IMR-90 (cell line): ENCODE data around the gene SPAG16. TPM values are rescaled to one million over a fixed set of nuclear protein-coding genes. Genes with fewer than 3 reads are reported as not detected.

Source experiments
- ATAC-seq: fragments of 200-7000 bp; cut with Tn5 transposase; 2 replicates; pipeline ENCODE4 v1.9.1; 2020; ENCODE audit warnings: low read depth, mild to moderate bottlenecking, moderate library complexity
- BruUV-seq: library from RNA; stranded (reverse); fragments of 400-500 nt; replicated peaks from 2 replicates; lab custom pipeline; 2021; lab: Mats Ljungman, UMichigan
- CTCF ChIA-PET: fragments of 300-600 bp; formaldehyde crosslinking; extraction: SDS; loops from one replicate; lab custom pipeline; 2021; ENCODE audit warnings: antibody characterized with exemption; lab: Yijun Ruan, JAX
- POLR2A ChIA-PET: fragments of 300-600 bp; sonication (Branson Sonifier 250); formaldehyde crosslinking; loops from one replicate; lab custom pipeline; 2022; ENCODE audit warnings: antibody characterized with exemption; ENCODE audit not compliant: unreplicated experiment; lab: Charles Lee
- DNase-seq: peaks from one replicate; pipeline ENCODE4 v3.0.0; 2013
- H2AFZ ChIP-seq: replicated peaks from 2 replicates; pipeline ENCODE3; 2013; ENCODE audit warnings: low read length, mild to moderate bottlenecking; ENCODE audit not compliant: poor library complexity
- H2AK5ac ChIP-seq: 2 replicates; pipeline ENCODE4 v1.6.1; 2013; ENCODE audit warnings: low read depth, low read length, inconsistent platforms
- H2AK9ac ChIP-seq: replicated peaks from 2 replicates; pipeline ENCODE3; 2013; ENCODE audit warnings: mild to moderate bottlenecking, low read depth, low read length, moderate library complexity; ENCODE audit not compliant: poor library complexity
- H2BK120ac ChIP-seq: 2 replicates; pipeline ENCODE4 v1.6.1; 2013; ENCODE audit warnings: low read depth, low read length, inconsistent platforms
- H2BK15ac ChIP-seq: 3 replicates; pipeline ENCODE4 v1.6.1; 2013; ENCODE audit warnings: low read depth, low read length, inconsistent platforms
- H2BK20ac ChIP-seq: 2 replicates; pipeline ENCODE4 v1.6.1; 2013; ENCODE audit warnings: low read depth, mild to moderate bottlenecking, inconsistent platforms, low read length, moderate library complexity
- H2BK5ac ChIP-seq: 2 replicates; pipeline ENCODE4 v1.6.1; 2013; ENCODE audit warnings: mild to moderate bottlenecking, low read depth, low read length, inconsistent platforms; ENCODE audit not compliant: poor library complexity, severe bottlenecking
- H3K14ac ChIP-seq: replicated peaks from 2 replicates; pipeline ENCODE4 v1.6.1; 2013; ENCODE audit warnings: low read depth, low read length, inconsistent platforms
- H3K18ac ChIP-seq: 2 replicates; pipeline ENCODE4 v1.6.1; 2013; ENCODE audit warnings: low read depth, low read length, control low read depth
- H3K23ac ChIP-seq: 2 replicates; pipeline ENCODE4 v1.6.1; 2013; ENCODE audit warnings: low read depth, low read length, inconsistent platforms
- H3K27ac ChIP-seq: 2 replicates; pipeline ENCODE4 v1.5.1; 2013; ENCODE audit warnings: mild to moderate bottlenecking, control low read depth, low read length; ENCODE audit not compliant: insufficient read depth
- H3K27me3 ChIP-seq: 2 replicates; pipeline ENCODE4 v1.6.1; 2013; ENCODE audit warnings: low read length; ENCODE audit not compliant: control insufficient read depth, insufficient read depth
- H3K36me3 ChIP-seq: 2 replicates; pipeline ENCODE4 v1.6.1; 2013; ENCODE audit warnings: low read length, mixed read lengths; ENCODE audit not compliant: control insufficient read depth, insufficient read depth
- H3K4ac ChIP-seq: 2 replicates; pipeline ENCODE4 v1.6.1; 2013; ENCODE audit warnings: low read depth, low read length, inconsistent platforms
- H3K4me1 ChIP-seq: 2 replicates; pipeline ENCODE4 v1.6.1; 2013; ENCODE audit warnings: low read length, mixed read lengths; ENCODE audit not compliant: control insufficient read depth, insufficient read depth
- H3K4me2 ChIP-seq: 2 replicates; pipeline ENCODE4 v1.6.1; 2013; ENCODE audit warnings: low read depth, mild to moderate bottlenecking, control low read depth, low read length, moderate library complexity
- H3K4me3 ChIP-seq: 2 replicates; pipeline ENCODE4 v1.5.1; 2013; ENCODE audit warnings: low read depth, mild to moderate bottlenecking, control low read depth, low read length, moderate library complexity; ENCODE audit not compliant: insufficient read depth
- H3K56ac ChIP-seq: 2 replicates; pipeline ENCODE4 v1.6.1; 2013; ENCODE audit warnings: low read length, inconsistent platforms; ENCODE audit not compliant: insufficient read depth; ENCODE audit errors: extremely low read depth
- H3K79me1 ChIP-seq, 2 experiments: 2 replicates each; pipeline ENCODE4 v1.6.1; 2013; ENCODE audit warnings: low read length in 2 of 2, inconsistent platforms in 1 of 2, low read depth in 1 of 2
- H3K9ac ChIP-seq: 2 replicates; pipeline ENCODE4 v1.6.1; 2013; ENCODE audit warnings: low read depth, low read length, control low read depth
- H3K9me1 ChIP-seq: 2 replicates; pipeline ENCODE4 v1.6.1; 2013; ENCODE audit warnings: low read length, inconsistent platforms; ENCODE audit not compliant: insufficient read depth
- H3K9me3 ChIP-seq: 2 replicates; pipeline ENCODE4 v1.6.1; 2013; ENCODE audit warnings: low read length; ENCODE audit not compliant: control insufficient read depth, insufficient read depth
- H4K20me1 ChIP-seq: 2 replicates; pipeline ENCODE4 v1.6.1; 2013; ENCODE audit warnings: low read length, inconsistent platforms; ENCODE audit not compliant: insufficient read depth
- H4K5ac ChIP-seq: 2 replicates; pipeline ENCODE4 v1.6.1; 2013; ENCODE audit warnings: mild to moderate bottlenecking, low read depth, low read length, control low read depth
- H4K8ac ChIP-seq, 2 experiments: 2 replicates each; pipeline ENCODE4 v1.6.1; 2013; ENCODE audit warnings: low read depth in 2 of 2, low read length in 2 of 2, control low read depth in 1 of 2, inconsistent platforms in 1 of 2
- H4K91ac ChIP-seq: 2 replicates; pipeline ENCODE4 v1.6.1; 2013; ENCODE audit warnings: low read depth, low read length, inconsistent platforms; ENCODE audit not compliant: insufficient read depth
- CEBPB ChIP-seq: IDR thresholded peaks from 2 replicates; pipeline ENCODE4 v1.6.1; 2012; ENCODE audit warnings: low read depth, low read length, improper control_type of control experiment
- MAZ ChIP-seq: IDR thresholded peaks from 2 replicates; pipeline ENCODE4 v1.6.1; 2012; ENCODE audit warnings: low read depth, mild to moderate bottlenecking, low read length, improper control_type of control experiment, moderate library complexity, borderline replicate concordance
- NFE2L2 ChIP-seq: fragments of 150-350 bp; IDR thresholded peaks from 2 replicates; pipeline ENCODE4 v1.6.1; 2016; ENCODE audit warnings: low read depth, mild to moderate bottlenecking, low read length
- POLR2A ChIP-seq: IDR thresholded peaks from 2 replicates; pipeline ENCODE4 v1.6.1; 2012; ENCODE audit warnings: mild to moderate bottlenecking, low read depth, low read length
- WGBS, 2 experiments: methylation state at CpG; one replicate each; pipeline versions ENCODE4 v1.1.5 to v1.1.7; 2013; ENCODE audit warnings: missing lambda C conversion rate in 2 of 2; ENCODE audit not compliant: insufficient read length in 1 of 2; ENCODE audit errors: extremely low coverage in 2 of 2; 5-methylcytosine and 5-hydroxymethylcytosine counted together
- dilution Hi-C: fragments of 300-500 bp; cut with HindIII; formaldehyde crosslinking; loops from one replicate; pipeline ENCODE4 v1.14.3; 2018; ENCODE audit warnings: low sequenced_read_pairs; ENCODE audit not compliant: unreplicated experiment
- in situ Hi-C: fragments of 300-500 bp; cut with MboI; formaldehyde crosslinking; loops from 3 replicates; pipeline ENCODE4 v1.14.3; 2019; ENCODE audit warnings: low sequenced_read_pairs, inconsistent platforms, mixed read lengths
- intact Hi-C: fragments of 100-400 bp; cut with micrococcal nuclease; formaldehyde crosslinking; loops from 2 replicates; pipeline ENCODE4 v1.10.0; 2022
- polyA plus RNA-seq, 3 experiments: library from polyadenylated mRNA; depleted of rRNA; stranded (reverse); fragments of >200 nt; gene quantifications; 2 replicates each; pipeline ENCODE4 v1.2.3, GENCODE V29; 2012; ENCODE audit warnings: low replicate concordance in 1 of 3
- total RNA-seq: library from RNA; depleted of rRNA; stranded (reverse); fragments of >200 nt; gene quantifications from 2 replicates; pipeline ENCODE4 v1.2.3, GENCODE V29; 2012

The SPAG16 gene
- total and polyA plus RNA-seq, 2 of the 4 experiments (the other 2 are of a cell fraction), result 7.3 to 13.5 TPM

DNA sequence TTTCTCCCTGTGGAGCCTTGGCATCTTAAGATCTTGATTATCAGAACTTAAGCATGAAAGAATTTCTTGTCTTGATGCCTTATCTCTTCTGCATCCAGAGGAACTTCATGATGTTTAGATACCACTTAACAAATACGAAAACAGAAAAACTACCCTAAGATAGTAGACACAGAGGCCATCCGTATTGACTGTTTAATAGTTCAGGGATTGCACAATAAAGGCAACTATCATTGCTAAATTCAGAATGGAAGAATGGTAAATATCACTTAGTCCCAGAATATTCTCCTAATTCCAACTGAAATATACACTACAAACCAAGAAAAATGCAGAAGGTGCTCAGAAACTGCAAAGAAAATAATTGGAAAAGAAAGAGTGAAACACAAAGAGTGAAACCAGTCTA, 912.0 kb downstream of the SPAG16 start:
- dilution Hi-C loops, result no loop called here
- no TSS peak for BruUV-seq

More for the DNA sequence above, 912.0 kb downstream of the SPAG16 start:
- TF ChIP-seq MAZ (no peak), POLR2A (no peak), CEBPB (peak; percentile 81), NFE2L2 (no peak)
- in situ Hi-C loops (no loop called here), intact Hi-C loops (no loop called here)
- Histone ChIP-seq H3K23ac (no peak overlapping the region), H2BK120ac (no peak overlapping the region), H2BK20ac (no peak overlapping the region), H2AK5ac (no peak overlapping the region), H3K4me1 (peaks cover 2% of the 10 kb centered on the region; the same call in 1 of the 2 replicates), H4K91ac (no peak overlapping the region), H3K79me1 (no peaks in the 10 kb centered on the region), H3K9me3 (no peaks in the 10 kb centered on the region), H3K9me1 (no peaks in the 10 kb centered on the region), H3K36me3 (no peaks in the 10 kb centered on the region), H2BK5ac (no peak overlapping the region), H3K27me3 (no peaks in the 10 kb centered on the region), H4K5ac (no peak overlapping the region), H3K4me3 (no peak overlapping the region), H3K14ac (no peak overlapping the region), H3K18ac (no peak overlapping the region), H2BK15ac (no peak overlapping the region), H3K4ac (no peak overlapping the region), H4K8ac (no peak overlapping the region), H3K27ac (no peak overlapping the region), H2AK9ac (no peak overlapping the region), H2AFZ (no peak overlapping the region), H3K4me2 (no peak overlapping the region), H3K9ac (no peak overlapping the region), H4K20me1 (no peaks in the 10 kb centered on the region), H3K56ac (no peak overlapping the region)
- ATAC-seq (no peak), DNase-seq (no peak)
- POLR2A ChIA-PET, result interaction anchor here (0.6 kb wide), 1 partner anchor 139 kb away, joined by 5 read pairs; no protein-coding TSS in a partner anchor
- WGBS, 2 experiments, result no CpG with 5 or more reads among the region's 2 CpGs
- CTCF ChIA-PET, result interaction anchor here (0.6 kb wide), 1 partner anchor 900 kb away, joined by 3 read pairs; no protein-coding TSS in a partner anchor
